ENCODE measurements around the gene CPT1C.

CPT1C gene

DNA sequence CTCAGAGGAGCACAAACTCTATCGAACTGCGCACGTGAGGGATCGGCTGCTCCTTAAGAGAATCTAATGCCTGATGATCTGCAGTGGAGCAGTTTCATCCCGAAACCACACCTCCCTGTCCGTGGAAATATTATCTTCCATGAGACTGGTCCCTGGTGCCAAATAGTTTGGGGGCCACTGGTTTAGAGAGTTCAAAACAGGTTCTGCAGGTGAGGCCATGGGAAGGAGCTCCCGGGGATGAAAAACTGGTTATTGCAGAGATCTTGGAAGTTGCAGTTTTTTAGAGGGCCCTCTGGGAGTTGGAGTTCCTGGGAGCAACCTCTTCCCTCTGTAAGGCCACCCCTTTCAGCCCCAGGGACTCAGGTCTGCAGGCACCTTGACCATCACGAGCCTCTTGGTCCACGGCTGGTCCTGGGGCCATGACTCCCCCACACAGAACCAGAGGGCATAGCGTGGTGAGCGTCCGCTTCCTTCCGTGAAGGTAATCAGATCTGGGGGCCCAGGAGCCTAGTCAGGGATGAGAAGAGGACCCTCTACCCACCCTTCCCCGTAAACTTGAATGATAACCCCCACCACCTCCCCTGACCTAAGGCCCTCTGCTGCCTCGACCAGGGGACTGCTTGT is 30.5 kb upstream of the CPT1C start:
- TF ChIP-seq POLR2AphosphoS5 (IDR thresholded peaks at IDR 0.05; ENCODE audit: low read depth, low read length) (no peak), FOXP2 (optimal IDR thresholded peaks at IDR 0.05; ENCODE audit: borderline replicate concordance, extremely low read depth, extremely low read length, insufficient read depth) (no peak), SIN3A (IDR thresholded peaks at IDR 0.05; ENCODE audit: borderline replicate concordance, insufficient read depth, low read length) (no peak), TAF1 (IDR thresholded peaks at IDR 0.05; ENCODE audit: borderline replicate concordance, insufficient read depth, low read length) (no peak)
- TF ChIP-seq, protein P1, sequence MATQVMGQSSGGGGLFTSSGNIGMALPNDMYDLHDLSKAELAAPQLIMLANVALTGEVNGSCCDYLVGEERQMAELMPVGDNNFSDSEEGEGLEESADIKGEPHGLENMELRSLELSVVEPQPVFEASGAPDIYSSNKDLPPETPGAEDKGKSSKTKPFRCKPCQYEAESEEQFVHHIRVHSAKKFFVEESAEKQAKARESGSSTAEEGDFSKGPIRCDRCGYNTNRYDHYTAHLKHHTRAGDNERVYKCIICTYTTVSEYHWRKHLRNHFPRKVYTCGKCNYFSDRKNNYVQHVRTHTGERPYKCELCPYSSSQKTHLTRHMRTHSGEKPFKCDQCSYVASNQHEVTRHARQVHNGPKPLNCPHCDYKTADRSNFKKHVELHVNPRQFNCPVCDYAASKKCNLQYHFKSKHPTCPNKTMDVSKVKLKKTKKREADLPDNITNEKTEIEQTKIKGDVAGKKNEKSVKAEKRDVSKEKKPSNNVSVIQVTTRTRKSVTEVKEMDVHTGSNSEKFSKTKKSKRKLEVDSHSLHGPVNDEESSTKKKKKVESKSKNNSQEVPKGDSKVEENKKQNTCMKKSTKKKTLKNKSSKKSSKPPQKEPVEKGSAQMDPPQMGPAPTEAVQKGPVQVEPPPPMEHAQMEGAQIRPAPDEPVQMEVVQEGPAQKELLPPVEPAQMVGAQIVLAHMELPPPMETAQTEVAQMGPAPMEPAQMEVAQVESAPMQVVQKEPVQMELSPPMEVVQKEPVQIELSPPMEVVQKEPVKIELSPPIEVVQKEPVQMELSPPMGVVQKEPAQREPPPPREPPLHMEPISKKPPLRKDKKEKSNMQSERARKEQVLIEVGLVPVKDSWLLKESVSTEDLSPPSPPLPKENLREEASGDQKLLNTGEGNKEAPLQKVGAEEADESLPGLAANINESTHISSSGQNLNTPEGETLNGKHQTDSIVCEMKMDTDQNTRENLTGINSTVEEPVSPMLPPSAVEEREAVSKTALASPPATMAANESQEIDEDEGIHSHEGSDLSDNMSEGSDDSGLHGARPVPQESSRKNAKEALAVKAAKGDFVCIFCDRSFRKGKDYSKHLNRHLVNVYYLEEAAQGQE (IDR thresholded peaks at IDR 0.05; ENCODE audit: insufficient read depth in 1 of 2, low read depth in 2 of 2, low read length in 2 of 2): no peak

- no peak for TF ChIP-seq SIN3A (IDR thresholded peaks at IDR 0.05; ENCODE audit: borderline replicate concordance, insufficient read depth, low read length)
- no peak for TF ChIP-seq FOXP2 (optimal IDR thresholded peaks at IDR 0.05; ENCODE audit: borderline replicate concordance, extremely low read depth, extremely low read length, insufficient read depth)
- no peak for TF ChIP-seq TAF1 (IDR thresholded peaks at IDR 0.05; ENCODE audit: borderline replicate concordance, insufficient read depth, low read length)
- no peak for TF ChIP-seq POLR2AphosphoS5 (IDR thresholded peaks at IDR 0.05; ENCODE audit: low read depth, low read length)
- TF ChIP-seq, protein P1 (IDR thresholded peaks at IDR 0.05; ENCODE audit: insufficient read depth in 1 of 2, low read depth in 2 of 2, low read length in 2 of 2): no peak
Observed at GRCh38 chr19:49662011-49662410, 28.9 kb upstream of the CPT1C start.

DNA sequence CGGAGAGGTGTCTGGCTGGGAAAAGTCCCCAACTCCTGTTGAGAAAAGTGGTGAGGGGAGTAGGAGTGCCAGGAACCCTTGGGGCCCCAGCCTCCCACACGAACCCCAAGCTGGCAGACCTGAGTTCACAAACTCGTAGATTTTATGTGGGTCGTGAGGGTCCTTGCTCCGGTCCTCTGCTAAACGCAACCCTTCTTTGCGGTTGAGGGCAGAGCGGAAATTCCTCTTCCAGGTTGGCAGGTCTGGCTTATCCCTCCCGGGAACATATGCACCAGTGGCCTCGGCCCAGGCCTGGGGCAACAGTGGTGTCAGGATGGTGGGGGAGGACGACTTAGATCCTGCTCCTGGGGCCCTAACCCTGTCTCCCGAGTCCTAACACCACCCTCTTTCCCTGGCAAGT is 27.7 kb upstream of the CPT1C start:
- TF ChIP-seq SIN3A (IDR thresholded peaks at IDR 0.05; ENCODE audit: borderline replicate concordance, insufficient read depth, low read length) (no peak), POLR2AphosphoS5 (IDR thresholded peaks at IDR 0.05; ENCODE audit: low read depth, low read length) (no peak), FOXP2 (optimal IDR thresholded peaks at IDR 0.05; ENCODE audit: borderline replicate concordance, extremely low read depth, extremely low read length, insufficient read depth) (no peak), TAF1 (IDR thresholded peaks at IDR 0.05; ENCODE audit: borderline replicate concordance, insufficient read depth, low read length) (no peak)
- TF ChIP-seq, protein P1 (IDR thresholded peaks at IDR 0.05; ENCODE audit: insufficient read depth in 1 of 2, low read depth in 2 of 2, low read length in 2 of 2): no peak

GRCh38 chr19:49664171-49665035 is 26.5 kb upstream of the CPT1C start:
- TF ChIP-seq, protein P1 (IDR thresholded peaks at IDR 0.05; ENCODE audit: insufficient read depth in 1 of 2, low read depth in 2 of 2, low read length in 2 of 2): 0 out of 4 replicates have a peak, but pooled peaks of 1 of the 2 experiments have one; percentile 21
- peak; percentile 72 for TF ChIP-seq FOXP2 (optimal IDR thresholded peaks at IDR 0.05; ENCODE audit: borderline replicate concordance, extremely low read depth, extremely low read length, insufficient read depth)
- TF ChIP-seq SIN3A (IDR thresholded peaks at IDR 0.05; ENCODE audit: borderline replicate concordance, insufficient read depth, low read length): no peak
- peak; percentile 83 for TF ChIP-seq POLR2AphosphoS5 (IDR thresholded peaks at IDR 0.05; ENCODE audit: low read depth, low read length)
- TF ChIP-seq TAF1 (IDR thresholded peaks at IDR 0.05; ENCODE audit: borderline replicate concordance, insufficient read depth, low read length): peak; percentile 45; the same call in 1 of the 2 replicates
